GM19468 (cell line): Measurements from ENCODE around the gene ZBTB39.
"Not testable (repeated sequence)": the region's sequence is repeated elsewhere in the genome, so short reads cannot be mapped to it uniquely, and the experiment has no call there.

Experiments used
- ATAC-seq: cut with Tn5 transposase; IDR thresholded peaks from one replicate; pipeline ENCODE4 v1.9.1; 2021; ENCODE audit warnings: mild to moderate bottlenecking, moderate library complexity, moderate number of reproducible peaks; ENCODE audit not compliant: unreplicated experiment; ENCODE audit errors: extremely low read depth

Gene ZBTB39

DNA sequence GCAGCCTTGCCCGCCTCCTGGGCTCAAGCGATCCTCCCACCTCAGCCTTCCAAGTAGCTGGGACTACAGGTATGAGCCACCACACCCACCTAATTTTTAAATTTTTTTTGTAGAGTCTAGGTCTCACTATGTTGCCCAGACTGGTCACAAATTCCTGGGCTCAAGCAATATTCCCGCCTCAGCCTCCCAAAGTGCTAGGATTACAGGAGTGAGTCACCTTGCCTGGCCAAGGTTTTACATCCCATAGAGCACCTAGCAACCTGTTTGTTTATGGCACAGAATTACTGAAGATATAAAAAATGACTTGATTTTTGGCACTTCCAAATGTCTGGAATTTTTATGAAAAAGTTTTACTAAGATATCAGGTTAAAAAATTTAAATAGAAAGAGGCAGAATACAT, 27.1 kb upstream of the ZBTB39 start:
- no peak for ATAC-seq

DNA sequence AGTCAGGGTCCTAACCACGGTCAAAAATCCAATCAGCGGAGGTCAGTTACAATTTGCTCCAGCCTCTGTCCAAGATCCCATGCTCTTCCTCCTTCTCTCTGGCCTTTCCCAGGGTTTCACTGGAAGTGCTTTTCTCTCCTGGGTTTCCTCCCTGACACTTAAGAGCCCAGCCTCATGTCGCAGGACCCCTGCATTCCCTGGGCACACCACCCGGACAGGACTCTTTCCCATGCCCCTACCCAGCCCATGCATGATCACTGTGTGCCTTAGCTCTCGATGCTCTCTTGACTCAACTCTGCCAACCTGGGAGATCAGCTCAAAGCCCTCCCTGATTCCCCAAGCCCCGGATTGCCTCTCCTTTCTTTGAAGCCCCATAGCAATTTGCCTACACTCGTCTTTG, 25.4 kb upstream of the ZBTB39 start:
- no peak for ATAC-seq

DNA sequence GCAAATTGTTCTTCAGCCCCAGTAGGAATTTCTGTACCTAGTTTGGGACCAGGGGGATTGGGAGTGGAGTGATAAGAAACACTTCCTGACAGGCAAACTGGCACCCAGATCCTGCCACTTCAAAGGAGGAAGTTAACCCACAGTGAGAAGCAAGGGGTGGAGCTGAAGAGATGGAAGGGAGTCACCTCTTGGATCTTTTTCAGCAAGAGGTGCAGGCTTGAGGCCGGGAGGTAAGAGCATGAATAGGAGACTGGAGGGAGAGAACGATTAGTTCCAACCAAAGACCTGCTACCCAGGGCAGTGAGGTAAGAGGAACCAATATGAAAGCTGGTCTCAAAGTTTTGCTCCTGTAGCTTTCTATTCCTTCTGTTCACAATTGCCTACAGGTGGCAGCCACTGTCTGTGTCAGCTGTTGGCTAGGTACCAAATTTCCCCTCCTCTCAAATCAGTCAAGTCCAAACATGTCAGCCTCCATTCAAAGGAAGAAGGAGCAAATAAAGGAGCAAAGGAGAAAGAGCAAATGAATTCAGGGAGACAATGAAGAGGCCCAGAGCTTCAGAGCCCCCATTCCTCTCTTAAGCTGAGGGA, 24.9 kb upstream of the ZBTB39 start:
- no peak for ATAC-seq

DNA sequence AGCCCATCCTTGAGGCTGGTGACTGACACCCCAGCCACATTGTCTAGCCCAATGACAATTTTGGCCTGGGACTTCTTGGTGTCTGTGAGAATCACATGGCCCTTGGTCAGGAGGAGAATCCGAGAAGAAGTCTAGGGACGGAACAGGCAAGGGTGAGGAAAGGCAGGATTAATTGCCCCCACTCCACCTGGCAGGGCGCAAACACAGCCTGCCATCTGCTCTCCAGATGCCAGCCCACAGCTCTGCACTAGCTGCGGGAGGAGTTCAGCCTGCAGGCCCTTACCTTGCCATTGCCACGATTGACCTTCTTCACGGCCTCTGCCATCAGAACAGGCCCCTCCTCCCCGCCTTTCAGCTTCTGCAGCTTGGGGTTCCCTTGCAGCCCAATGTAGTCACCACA, 23.1 kb upstream of the ZBTB39 start:
- ATAC-seq = no peak

DNA sequence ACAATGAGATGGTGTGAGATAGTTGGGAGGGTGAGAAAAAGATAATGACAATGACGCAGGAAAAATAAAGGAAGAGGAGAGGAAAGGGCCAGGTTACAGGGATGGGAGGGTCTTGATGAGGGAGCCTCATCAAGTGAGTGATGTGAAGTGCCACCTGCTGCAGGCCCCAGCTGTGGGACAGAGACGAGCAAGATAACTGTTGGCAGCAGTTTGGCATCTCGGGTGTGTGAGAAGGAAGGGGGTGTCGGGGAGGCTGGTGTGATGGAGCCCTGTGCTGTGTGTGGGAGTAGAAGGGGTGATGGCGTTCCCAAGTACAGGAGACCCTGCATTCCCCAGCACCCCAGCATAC, 21.4 kb upstream of the ZBTB39 start:
- ATAC-seq = no peak

DNA sequence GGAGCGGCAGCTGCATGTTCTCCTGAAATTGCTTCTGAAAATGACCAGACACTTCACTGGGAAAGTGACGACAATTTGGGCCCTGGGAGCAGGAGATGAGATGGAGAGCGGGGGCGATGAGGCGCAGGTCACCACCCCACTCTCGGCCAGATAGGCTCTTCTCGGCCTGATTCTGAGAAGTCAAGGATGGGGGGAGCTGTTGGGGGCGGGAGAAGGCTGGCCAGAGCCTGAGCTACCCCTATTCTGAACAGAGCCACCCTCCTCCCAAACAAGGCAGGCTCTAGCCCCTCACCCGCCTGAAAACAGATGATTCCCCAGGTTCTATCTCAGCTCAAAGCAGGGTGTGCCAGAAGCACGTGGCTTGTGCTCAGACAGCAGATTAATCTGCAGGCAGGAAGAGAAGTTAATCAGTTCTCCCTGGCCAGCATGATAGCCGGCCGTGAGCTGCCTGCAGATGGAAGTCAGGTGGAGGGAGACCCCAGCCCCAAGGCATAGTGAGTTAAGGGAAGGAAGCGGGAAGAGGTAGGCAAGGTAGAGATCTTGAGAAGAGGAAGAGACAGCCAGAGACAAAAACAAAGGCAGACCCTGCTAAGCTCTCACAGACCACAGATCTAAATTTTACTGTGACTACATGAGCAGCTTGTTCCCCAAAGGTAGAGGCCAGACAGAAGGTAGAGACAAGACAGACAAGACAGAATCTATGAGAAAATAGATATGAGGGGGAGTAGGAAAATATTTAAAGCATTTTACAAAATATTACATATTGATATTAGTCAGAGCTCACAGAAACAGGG, 20.9 kb upstream of the ZBTB39 start:
- ATAC-seq = no peak

DNA sequence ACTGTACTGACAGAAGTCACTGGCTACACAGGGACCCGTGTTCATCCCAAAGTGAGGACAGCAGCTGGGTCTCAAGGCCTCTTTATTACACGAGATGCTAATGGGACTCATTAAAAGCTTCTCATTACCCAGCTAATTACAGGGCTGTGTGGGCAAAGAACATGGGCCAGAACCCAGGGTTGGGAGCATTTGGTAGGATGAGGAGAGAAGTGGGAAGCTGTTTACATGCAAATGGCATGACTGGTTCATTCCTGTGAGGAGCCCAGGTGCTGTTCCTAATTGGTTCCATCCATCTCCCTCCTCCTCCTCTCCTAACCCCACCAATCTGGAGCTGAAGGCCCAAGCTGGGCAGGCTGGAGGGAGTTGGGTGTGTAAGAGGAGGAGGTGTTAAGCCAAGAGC, 18.9 kb upstream of the ZBTB39 start:
- ATAC-seq = no peak

DNA sequence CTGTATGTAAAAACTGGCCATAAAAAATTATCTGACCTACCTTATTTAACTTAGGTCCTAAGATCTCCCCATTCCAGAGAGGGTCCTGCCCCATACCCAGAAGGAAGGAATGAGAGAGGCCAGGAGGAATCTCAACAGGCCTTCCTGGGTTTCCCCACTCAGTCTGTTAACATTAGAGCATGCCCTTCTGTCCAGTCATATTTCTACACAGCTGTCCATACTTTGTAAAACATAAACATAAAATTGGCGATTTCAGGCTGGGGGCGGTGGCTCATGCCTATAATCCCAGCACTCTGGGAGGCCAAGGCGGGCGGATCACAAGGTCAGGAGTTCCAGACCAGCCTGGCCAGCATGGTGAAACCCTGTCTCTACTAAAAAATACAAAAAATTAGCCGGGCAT, 16.0 kb upstream of the ZBTB39 start:
- ATAC-seq = not testable (repeated sequence)

DNA sequence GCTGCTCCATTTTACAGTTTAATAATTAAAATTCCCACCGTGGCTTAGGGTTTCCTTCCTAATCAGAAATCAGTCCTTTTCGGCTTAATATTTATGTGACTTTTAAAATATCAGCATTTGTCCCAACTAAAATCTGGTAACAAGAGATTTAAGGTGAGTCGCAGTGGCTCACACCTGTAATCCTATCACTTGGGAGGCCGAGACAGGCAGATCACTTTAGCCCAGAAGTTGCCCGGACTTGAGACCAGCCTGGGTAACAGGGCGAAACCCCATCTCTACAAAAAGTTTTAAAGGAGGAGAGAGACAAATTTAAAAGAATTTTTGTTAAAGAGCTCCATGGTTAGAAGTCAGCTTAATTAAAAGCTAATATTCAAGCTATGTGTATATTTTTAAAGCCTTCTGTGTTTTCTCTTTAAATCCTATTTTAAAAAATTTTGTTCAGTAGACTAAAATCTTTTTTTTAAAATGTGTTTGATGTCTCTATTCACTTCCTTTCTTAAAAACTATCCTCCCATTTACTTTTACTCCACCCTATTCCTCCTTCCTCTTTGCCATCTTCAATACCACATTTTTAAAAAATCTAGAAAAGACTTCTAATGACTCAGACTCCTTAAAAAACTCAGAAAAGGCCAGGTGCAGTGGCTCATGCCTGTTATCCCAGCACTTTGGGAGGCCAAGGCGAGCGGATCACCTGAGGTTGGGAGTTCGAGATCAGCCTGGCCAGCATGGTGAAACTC, 13.8 kb upstream of the ZBTB39 start:
- ATAC-seq = no peak

DNA sequence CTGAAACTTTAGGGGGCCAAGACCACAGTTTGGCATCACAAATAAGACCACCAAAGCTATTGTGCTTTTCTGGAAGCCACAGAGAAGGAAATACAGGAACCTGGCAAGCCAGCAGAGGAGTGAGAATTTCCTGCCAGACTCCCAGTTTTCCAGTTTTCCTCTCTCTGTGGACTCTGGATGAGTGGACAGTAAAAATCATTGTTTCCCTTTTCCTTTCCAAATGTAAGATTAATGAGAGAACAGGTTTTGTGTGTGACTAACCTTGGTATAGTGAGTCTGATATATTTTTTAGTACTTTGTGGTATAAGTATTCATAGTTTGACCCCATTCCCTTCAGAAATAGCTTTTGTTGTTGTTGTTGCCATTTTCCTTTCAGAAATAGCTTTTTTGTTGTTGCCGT, 12.6 kb upstream of the ZBTB39 start:
- no peak for ATAC-seq

DNA sequence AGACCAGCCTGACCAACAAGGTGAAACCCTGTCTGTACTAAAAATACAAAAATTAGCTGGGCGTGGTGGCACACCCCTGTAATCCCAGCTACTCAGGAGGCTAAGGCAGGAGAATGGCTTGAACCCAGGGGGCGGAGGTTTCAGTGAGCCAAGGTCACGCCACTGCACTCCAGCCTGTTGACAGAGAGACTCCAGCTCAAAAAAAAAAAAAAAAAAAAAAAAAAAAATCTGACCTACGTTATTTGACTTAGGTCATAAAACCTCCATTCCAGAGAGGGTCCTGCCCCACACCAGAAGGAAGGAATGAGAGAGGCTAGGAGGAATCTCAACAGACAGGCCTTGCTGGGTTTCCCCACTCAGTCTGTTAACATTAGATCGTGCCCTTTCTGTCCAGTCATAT, 12.0 kb upstream of the ZBTB39 start:
- ATAC-seq = not testable (repeated sequence)

DNA sequence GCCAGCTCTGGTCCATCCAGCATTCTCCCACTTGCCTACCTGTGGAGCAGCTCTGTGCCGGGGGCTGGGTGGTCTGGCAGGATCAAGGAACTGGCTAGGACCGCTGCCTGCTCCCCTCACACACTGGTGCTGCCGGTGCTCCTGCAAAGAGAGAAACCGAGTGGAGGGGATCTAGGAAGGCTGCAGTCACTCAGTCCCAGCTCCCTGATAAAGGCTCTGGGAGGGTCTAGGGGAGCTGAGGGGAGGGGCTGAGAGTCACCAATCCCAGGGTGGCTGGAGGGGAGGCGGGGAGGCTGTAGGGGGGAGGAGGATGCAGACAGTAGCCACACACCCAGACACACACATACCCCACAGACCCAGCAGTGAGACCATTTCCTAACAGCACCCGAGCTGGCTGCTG, 10.0 kb upstream of the ZBTB39 start, which contains the start of gene TAC3:
Gene TAC3, minus strand, starts transcription at position 182 of the 400 bp plus-strand sequence. CDS start 732 bp downstream, outside the sequence.
- ATAC-seq = no peak

DNA sequence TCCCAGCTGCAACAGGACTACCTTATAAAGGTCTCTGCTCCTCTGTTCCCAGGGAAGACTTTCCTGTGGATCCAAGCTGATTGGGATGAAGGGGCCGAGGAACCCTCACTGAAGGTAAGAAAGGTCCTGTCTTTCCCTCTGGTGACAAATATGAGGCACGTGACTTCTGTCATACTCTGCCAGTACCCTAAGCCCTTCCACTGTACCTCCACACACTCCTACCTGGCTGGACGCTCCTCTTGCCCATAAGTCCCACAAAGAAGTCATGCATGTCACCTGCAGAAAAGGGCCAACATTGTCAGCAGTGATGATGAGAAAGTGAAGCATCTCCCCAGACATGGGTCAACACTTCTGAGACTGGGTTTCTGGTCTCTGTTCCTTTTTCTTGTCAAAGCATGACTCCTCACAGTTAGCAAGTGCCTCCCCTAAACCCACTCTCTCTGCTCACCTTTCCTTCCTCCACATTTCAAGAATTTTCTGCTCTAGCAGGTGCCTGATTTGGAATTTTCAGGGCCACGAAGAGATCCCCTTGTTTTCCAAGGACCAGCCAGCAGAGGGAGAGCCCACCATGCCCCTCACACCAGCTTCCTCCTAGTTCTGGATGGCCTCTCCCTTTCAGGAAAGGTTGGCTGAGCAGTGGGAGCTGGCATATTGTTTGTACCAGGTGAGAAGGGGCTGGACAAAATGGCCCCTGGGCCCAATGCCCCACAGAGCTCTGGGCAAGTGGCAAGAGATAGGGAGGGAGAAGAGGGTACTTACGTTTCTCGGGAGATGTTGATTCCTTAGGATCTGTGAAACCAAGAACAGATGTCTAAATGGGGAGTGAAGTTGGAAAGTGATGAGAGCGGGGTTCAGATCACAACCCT, 6.5 kb upstream of the ZBTB39 start:
- ATAC-seq = peak; percentile 39

DNA sequence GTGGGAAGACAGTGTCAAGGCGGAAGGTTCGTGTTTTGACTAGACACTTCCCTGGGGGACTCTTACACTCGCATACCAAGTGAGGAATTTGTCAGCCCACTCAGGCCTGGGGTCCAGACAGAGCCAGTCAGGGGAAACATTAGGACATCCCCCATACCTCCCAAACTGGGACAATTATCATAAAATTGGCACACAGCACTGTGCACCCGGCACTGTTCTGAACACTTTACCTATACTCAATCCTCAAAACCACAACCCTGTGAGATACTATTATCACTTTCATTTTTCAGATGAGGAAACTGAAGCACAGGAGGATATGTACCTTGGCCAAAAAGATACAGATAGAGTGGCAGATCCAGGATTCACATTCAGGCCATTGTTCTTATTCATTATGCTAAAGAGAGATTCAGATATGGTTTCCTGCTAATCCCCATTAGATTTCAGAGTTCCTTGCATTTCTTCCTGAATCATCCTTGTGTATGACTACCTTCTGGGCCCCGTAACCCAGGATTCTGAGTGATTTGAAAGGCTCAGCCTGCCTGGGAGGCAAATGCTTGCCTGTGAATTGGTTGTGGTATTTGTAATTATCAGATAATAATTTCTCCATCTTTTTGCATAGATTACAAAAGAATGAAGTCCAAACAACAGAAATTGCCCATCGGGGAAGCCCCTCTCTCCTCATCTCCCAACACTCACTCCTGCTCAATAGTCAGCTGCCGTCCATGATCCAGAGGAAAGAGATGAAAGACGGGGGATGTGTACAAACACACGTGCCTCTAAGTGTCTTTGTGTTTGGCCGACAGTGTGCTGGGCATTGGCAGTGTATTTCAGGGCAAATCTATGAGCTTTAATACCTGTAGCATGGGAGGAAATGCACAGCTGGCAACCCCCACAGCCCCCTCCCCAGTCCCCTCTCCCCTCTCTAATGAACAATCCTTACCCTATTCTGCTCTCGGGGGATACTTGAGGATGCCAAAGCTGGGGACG, 5.4 kb upstream of the ZBTB39 start:
- no peak for ATAC-seq

DNA sequence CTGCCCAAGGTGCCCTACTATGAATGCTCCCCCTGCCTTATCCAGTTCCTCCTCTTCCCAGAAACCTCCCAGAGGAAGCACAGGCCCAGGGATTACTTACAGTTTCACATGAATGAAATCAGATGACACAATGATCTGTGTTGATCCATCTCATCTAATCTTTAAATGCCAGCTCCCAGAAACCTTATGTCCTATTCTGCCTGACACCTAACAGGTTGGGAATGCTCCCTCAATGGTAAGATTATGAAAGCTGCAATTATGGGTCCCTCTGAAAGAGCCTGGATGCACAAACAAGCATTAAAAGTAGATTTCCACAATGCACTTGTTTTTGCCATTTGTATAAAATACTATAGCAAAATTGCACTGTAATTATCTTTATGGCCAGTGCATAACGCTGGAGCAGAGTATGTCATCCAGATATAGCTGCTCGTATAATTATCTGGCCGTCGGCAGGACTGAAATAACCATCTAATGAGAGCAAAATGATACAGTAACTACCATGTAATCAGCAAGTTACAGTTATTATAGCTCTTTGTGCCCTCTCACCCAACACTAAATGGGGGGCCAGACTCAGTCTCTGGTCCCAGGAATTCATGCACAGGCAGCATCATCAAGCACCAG, 4.4 kb upstream of the ZBTB39 start:
- ATAC-seq = no peak

DNA sequence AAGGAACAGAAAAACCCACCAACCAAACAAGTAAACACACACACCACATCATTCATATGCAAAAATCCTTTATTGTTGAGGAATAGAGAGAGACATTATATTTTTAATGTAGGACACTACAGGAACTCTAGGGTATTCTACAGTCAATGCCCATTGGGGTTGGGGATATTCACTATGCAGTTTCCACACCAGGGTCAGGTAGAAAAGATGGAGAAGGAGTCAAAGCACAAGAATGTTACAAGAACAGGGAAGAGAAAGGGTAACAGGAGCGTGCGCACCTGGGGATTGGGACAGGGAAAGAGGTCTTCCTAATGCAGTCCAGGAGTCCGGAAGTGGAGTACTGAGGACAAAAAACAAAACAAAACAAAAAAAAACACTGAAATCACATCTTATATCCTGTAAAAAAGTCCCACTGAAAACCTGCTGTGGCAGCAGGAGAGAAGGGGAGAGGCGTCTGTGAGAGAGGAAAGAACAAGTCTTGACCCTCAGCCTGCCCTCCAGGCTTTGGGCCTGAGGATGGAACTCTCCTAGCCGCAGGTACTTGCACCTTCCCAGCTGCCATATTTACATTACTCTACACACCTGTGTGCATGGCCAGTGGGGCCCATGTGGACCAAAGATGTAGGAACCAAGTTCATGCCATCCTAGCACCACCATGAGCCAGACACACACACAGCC, 3.7 kb upstream of the ZBTB39 start:
- no peak for ATAC-seq

DNA sequence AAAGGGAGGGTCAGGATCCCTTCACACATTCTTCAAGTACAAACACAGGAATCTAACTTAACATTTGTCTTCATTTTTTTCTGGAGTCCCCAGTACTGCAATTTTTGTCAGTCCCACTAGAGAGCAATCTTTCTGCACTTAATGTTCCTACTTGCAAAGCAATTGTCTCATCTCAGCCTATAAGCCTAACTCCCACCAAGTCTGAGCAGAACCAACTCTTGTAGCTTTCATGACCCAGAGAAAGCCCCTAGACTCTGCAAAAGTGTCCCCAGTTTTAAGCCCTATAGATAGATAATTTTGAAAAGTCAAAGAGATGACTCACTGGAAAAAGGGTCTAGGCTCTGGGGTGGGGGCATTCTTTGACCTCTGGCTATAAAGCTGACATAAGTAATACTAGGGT, 1.8 kb upstream of the ZBTB39 start:
- no peak for ATAC-seq

DNA sequence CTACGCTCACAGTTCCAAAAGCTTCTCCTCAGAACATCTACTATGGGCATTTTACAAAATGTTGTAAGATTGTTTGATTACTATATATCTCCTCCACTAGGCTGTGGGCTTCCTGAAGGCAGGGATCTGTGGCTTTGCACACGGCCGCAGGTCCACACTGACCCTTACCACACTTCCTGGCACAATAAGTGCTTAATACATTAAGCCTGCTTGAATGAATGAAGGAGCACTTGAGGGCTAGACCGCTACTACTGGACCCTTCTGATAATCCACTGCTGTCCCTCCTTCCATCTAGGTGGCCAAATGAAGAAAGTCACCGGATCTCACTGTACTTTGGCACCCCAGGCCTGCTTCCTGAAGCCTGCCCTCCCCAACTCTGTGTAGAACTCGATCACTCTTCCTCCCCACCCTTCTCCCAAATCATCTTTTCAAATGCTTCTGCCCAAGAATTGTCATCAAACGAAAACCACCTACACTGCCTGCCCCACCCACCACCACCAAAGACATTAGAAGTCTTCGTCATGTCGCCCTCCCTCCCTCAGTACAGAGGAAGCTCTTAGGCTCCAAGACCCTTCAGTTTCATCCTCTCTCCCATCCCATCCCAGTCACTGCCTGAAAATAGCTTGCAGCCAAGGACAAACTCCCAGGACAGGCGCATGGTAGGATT, 596 bp upstream of the ZBTB39 start:
- ATAC-seq = no peak
